ENCODE measurements around the gene TCERG1L.
"Not testable (repeated sequence)": the region's sequence is repeated elsewhere in the genome, so short reads cannot be mapped to it uniquely, and the experiment has no call there.

TCERG1L gene

DNA sequence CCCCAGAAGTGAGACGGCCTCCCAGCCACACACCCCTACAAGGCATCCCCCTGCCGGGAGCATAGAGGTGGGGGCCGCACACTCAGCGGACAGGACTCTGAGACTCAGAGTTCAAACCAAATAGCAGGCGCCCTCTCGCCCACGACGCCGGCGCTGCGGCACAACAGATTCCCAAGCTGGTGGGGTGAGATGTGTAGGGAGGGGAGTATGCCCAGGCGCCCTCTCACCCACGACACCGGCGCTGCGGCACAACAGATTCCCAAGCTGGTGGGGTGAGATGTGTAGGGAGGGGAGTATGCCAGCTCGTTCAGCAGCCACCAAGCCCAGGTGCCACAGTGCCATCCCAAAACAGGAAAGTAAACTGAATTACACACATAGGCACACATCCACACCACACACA is 64.7 kb downstream of the TCERG1L start:
- no peak for DNase-seq

DNA sequence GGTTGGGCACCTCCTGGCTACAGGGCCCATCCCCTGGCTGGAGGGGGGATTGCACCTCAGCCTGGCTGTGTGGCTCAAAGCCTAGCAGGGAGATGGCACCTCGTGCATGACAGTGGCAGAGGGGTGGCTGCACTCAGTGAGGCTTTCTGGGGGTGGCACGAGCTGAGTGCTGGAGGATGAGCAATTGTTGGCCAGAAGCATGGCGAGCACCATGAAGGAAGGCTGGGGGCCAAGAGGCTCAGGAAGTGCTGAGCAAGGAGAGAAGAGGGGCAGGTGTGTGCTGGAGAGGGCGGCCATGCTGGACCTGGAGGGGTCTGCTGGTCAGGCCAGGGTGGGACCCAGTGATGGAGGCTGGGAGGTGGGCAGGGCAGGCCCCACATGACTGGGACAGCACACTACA is 65.4 kb downstream of the TCERG1L start:
- no peak for DNase-seq

DNA sequence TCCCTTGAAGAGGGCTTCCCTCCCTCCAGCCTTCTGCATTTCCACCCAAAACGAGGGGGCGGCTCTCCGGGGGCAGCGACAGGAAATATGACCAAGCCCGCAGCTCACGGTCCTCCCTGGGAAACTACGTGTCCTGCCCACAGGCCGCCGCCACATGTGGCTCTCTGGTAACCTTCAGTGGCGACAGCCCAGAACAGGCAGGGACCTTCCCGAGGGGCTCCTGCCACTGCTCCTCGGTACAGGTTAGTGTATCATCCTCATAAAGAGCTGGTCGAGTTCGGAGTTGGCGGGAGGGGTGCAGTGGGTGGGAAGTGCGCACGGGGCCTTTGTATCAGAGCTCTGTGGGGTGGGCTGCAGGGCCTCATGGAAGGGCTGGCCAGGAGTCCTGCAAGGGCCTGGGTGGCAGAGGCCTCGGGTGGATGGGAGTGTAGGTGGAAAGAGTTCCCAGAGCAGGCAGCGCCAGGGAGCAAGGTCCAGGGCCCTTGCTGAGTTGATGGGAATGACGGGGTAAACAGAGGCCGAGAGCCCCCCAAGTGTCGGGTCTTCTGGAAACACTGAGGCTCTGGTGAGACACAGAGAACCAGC is 66.0 kb downstream of the TCERG1L start:
- no peak for DNase-seq

DNA sequence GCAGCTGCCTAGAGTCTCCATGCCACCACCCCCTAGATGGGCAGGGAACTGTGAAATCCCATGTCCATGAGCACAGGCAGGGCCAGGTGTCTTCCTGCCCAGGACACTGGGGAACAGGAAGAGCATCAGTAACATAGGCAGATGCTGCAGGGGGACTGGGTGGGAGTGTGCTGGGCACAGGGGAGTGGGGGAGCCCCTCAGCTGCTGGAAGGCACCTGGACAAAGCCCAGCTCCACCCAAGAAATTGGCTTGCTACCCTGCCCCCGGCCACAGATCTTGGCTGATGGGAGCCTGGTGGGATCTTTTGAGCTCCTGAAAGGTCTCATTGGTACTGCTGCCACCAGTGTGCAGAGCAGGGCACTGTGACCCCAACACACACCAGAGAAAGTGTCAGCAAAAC is 66.7 kb downstream of the TCERG1L start:
- no peak for DNase-seq

DNA sequence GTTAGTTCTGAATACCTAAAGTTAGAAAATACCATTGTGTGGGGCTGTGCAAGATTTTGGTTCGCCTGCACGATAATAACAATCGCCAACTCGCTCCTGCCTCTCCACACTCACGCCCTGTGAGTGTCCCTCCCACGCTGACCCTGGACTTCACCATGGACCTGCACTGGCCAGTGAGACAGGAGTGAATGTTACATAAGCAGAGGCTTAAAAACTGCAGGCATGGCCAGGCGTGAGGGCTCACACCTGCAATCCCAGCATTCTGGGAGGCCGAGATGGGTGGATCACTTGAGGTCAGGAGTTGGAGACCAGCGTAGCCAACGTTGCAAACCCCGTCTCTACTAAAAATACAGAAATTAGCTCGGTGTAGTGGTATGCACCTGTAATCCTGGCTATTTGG is 68.4 kb downstream of the TCERG1L start:
- DNase-seq: no peak

DNA sequence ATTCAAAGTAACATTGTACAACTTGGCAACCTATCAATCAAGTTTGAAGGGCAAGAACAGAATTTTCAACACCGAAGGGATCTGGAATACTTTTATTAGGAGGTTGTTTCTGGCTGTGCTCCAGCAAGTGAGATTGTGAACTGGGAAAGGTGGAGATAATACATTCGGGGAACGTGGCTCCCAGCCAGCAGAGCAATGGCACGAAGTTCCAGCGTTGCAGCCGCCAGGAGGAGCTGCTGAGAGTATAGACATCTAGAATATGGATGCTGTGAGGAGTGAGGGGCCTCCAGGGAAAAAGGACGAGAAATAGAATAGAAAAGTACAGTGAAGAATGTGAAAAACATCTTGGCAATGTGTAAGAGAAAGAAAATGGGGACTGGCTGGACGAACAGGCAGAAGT is 69.5 kb downstream of the TCERG1L start:
- no peak for DNase-seq

DNA sequence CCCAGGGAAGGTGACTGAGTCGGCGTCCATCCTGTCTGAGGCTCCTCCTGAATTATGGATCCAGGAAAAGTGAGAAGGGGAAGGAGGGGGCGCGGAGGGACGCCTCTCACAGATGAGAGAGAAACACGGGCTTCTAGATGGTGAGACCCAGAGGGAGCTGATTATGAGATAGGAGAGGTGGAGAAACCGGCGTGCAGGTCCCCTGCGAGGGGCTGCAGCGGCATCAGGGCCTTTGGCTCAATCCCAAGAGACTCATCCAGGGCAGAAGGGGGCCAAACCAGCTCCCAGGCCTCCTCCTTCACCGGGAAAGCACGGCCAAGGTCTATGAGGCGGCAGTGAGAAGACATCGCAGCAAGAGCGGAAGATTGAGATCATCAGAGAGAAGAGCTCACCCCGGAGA is 70.8 kb downstream of the TCERG1L start:
- DNase-seq: no peak

DNA sequence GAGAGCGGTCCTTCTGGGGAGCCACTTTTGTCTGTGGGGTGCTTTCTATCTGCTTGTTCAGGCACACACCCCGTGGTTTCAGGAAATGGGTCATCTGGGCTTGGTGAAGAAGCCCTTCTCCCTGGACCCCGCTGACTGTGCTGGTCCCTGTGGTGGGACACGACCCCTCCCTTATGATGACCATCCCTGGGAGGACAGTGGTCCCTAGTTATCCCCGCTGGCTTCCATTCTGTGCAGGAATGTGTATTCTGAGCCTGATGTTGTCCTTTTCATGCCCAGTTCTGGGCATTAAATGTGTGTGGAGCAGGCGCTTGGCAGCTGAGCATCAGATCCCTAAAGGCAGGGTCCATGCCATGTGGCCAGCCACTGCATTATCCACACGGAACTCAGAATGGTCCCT is 71.6 kb downstream of the TCERG1L start:
- no peak for DNase-seq

DNA sequence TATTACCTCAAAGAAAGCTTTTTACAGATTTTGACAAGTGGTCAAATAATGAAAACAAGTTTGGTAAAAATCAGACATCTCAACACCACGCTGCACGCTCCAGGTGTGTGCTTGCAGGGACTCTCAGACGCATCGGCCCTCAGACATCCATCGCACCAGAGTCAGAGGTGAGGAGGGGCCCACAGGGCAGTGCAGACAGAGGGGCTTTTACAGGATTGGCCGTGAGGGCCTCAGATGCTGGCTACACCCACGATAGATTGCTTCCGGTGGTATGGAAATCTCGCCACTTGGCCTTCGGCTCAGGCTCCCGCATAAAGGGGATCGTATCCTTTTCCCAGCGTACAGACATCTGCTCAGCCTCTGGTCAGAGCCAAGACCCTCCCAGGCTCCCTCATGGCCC is 72.1 kb downstream of the TCERG1L start:
- no peak for DNase-seq

DNA sequence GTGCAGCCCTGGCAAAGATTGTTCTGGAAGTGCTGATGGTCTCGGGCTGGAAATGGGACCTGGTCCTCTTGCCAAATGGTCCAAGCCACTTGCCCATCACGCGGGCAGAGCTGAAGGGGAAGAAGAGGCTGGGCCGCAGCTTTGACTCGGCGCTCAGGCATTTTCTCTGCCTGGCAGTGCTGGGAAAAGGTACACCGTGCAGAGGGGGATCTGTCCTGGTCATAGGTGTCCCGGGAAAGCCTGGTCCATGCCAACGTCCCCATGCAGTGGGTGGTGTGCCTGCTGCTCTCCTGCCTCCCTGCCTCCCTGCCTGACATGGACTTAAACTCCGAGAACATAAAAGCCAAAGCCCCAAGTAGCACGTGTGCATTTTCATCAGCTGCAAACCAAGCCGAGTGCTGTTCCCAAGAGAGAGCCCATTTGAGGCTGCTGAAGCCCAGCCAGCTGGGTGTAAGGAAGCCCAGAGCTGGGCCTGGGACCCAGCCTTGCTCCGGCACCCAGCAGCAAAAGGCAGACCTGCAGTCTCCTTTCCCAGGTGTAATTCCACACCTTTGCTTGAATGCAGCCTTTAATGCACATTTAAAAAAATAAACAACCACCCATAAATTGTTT is 72.7 kb downstream of the TCERG1L start:
- DNase-seq: no peak

DNA sequence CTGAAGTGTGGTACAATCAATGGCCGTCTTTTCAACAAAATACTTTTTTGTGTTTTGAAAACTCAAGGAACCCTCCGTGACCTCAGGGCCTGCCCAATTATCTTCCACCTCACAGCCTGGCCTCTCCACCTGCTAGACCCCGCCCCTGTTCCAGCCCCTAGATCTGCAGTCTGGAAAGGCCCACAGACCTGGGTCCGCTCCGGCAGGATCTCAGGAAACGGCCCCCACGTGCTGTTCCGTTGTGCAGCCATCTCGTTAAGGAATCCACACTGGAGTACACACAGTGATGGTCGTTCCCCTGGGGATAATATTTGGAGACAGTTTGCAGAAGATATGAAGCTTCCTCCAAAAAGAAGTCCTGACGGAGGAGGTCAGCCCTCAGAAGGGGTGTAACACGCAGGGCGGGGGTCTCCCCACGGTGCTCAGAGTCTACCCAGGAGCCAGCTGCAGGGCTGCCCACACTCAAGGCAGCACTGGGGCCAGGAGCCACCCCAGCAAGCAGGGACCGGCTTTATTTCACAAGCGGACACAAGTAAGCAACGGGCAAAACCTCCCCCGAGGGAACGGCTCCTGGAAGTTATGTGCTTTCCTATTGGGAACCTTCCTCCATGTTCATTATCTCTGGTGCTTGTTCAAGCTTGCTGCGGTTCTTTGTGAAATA is 73.4 kb downstream of the TCERG1L start:
- no peak for DNase-seq

DNA sequence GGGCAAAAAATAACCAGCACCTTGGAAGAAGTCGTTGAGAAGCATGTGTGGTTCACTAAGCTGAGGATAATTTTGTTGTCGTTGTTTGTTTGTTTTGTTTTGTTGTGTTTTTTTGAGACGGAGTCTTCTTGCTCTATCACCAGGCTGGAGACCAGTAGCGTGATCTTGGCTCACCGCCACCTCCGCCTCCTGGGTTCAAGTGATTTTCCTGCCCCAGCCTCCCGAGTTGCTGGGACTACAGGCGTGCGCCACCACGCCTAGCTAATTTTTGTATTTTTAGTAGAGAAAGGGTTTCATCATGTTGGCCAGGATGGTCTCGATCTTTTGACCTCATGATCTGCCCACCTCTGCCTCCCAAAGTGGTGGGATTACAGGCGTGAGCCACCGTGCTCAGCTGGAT is 76.9 kb downstream of the TCERG1L start:
- not testable (repeated sequence) for DNase-seq

DNA sequence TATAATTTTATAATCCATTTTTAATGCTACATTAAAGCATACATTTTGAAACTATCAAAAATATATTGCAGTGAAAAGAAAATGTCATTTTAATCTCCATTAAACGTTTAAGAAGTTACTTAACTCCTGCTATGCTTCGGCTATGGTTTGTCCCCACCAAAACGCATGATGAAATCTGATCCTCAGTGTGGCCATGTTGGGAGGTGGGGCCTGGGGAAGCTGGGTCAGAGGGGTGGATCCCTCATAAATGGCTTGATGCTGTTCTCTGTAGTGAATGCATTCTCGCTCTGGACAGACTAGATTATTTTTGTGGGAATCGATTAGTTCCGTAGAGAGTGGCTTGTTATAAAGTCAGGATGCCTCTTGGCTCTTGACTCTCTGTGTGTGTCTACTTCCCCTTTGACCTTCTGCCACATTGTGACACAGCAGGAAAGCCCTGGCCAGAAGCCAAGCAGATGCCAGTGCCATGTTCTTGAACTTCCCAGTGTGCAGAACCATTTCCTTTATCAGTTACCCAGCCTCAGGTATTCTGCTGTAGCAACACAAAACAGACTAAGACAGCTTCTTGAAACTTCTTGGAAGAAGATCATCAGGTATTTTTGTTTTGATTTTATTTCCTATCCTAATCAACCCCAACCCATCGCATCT is 77.8 kb downstream of the TCERG1L start:
- no peak for DNase-seq

DNA sequence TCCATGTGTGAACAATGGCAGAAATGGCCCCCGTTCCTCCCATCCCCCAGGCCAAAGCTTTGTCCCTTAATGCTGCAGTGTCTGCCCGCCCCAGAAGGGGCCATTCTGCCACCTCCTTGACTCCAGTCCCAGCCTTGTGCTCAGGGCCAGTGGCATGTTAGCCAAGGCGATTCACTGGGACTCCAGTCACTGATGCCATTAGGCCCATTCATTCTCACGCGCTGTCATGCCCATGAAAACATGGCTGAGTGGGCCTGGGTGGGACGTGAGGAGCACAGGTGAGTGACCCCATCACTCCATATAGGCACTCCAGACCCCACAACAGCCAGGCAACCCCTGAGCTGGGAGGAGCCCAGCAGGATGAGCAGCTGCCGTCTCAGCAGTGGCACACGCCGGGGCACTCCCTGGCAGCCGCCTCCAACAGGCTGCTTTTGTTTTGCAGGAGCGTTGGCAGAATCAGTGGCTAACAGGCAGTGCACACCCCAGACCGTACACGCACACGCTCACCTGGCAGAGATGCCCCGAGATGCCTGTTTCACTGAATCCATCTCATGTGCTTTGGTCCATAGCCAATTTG is 79.5 kb downstream of the TCERG1L start:
- DNase-seq: no peak

DNA sequence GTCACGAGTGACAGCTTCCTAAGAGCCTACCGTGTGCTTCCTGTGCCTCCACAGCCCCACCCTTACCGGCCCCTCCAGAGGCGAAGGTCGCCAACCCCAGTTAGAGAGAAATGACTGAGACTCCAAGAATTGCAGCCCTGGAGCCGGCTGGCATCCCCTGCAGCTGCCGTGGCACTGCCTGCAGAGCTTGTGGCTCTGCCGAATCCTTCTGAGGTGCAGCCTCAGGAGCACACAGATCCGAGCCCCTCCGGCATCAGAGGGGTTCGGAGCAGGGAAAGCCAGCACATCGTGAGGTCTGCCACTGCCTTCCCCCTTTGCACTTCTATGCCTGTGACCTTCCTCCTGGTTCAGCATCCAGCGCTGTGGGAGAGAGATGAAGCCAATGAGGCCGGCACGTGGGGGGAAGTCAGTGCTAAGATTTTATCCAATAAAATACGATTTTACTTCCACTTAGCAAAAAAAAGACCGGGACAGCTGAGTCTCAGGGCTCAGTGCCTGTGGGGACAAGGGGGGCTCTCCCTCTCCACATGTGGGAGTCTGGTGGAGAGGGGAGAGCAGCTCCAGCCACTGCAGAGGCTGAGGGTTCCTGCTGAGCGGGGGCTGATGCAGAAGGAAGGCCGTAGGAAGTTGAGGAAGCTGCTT is 80.1 kb downstream of the TCERG1L start:
- no peak for DNase-seq

DNA sequence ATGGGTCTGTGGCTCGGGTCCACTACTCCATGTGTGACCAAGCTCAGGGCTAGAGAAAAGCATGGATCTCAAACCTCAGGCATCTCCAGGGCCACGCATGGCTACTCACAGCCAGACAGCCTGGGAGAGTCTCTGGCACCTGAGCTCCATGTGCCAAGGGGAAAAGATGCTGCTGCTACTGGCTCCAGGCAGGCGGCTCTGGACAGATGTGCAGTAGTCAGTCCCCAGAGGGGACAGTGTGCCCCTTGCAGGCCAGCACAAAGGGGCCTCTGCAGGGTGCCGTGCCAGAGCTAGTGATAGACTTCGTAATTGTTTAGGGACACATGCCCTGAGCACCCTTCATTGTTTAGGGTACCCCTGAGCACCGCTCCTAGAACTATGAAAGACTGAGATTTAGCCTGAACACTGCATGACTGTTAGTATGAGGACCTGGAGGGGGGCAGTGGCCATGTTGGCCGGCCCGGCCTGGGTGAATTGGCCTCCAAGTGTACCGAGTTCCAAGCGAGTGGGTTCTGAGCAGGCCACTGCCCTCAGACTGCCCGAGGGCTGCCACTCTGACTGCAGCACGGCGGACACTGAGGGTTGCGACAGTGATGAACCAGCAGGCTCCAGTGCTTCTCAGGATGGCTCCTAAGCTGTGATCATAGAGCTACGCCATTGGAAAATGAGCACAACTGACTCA is 80.7 kb downstream of the TCERG1L start:
- no peak for DNase-seq

DNA sequence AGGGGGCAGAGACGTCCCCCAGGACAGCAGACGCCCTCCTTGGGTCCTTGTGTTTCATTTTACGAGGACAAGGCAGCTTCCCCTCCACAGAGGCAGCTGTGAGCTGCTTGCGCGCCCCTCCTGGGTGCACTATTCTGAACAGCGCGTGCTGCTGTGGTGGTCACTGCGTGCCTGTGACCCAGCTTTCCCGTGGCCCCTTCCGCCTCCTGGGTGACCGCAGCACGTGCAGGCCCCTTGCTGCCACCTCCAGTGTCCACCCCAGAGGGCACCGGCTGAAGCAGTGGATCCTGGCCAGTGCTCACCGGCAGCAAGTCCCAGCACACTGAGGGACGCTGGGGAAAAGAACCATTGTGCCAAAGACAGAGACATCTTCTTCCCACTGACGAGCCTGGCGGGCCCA is 81.4 kb downstream of the TCERG1L start:
- DNase-seq: no peak

DNA sequence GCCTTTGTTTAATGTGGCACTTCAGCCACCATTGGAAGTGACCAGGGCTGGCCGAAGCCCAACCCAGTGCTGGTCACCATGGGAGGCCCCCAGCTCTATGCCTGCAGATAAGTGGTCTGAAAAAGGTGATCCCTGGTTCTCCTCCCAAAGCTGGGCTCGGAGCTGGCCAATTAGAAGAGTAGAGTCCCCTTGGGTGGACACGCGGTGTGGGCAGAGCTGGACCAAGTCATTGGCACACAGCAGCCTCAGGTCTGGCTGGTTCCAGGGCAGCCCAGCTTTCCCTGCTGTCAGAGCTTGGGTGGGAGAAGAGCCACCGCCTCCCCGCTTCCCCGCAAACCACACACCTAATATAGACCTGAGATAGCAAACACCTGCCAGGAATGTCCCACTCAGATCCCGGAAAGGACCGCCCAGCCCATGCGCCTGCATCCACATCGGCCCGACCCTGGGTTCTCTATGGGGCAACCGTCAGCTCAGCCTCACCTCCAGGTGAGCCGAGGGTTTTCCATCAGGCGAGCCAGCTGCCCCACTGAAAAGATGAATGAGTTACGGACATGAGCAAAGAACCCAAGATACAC is 84.3 kb downstream of the TCERG1L start:
- DNase-seq: no peak

DNA sequence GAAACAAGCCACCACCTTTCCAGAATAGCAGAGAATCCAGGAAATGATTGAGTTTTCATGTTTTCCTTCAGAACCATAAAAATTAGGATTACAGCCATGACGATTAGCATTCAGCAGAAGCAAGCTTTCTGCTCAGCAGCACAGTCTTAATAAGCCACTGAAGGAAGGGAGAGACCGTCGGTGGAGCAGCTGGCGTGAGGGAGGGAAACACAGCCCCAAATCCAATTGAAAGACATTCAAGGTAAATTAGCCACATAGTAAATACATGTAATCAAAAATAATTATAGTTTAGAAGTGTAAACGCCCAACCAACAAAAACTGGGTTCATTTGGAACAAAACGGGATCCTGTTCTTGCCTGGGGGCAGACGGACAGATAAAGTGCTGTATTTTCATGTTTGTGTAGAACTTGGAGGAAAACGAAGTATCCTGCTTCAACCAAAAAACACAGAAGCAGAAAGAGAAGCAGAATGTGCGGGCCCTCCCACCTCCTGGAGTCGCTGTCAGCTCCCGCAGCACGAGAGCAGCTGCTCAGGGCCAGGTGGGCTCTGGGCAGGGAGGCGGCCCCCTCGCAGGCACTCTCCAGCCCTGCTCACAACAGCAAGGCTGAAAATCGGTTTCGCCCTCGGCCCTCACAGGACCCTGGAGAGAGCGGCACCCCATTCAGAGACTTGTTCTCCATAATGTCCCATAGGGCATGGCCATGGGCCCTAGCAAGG is 84.9 kb downstream of the TCERG1L start:
- DNase-seq: no peak

DNA sequence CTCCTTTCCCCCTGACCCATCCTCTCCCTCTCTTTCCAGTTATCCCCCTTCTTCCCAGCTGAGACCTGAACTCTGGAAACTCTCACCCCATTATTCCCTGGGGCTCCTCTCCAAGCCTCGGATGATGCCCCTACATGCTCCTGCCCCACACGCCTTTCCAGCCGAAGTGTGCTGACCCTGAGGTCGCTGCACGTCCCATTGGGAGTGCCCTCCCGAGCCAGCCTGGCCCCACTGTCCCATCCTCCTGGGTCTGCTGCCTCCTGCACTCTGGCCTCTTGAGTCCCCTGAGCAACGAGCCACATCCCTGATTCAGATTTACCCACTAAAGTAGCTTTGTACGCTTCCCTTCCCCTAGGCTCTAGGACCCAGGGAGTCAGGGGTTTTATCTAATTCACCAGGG is 87.4 kb downstream of the TCERG1L start:
- no peak for DNase-seq

DNA sequence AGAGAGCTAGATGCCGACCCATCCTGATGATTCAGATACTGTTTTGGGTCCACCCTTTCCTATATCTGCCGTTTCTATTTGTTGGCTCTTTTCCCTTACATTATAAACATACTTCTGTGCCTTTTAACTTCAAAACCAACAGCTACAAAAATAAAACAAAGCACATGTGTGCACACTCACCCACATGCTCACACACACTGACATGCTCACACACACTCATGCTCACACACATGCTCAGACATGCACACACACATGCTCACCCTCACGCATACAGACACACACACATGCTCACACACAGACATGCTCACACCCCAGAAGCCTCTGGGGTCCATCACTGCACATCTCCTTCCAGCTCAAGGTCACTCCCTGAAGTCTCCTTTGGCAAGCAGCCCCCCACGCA is 88.1 kb downstream of the TCERG1L start:
- DNase-seq: no peak

DNA sequence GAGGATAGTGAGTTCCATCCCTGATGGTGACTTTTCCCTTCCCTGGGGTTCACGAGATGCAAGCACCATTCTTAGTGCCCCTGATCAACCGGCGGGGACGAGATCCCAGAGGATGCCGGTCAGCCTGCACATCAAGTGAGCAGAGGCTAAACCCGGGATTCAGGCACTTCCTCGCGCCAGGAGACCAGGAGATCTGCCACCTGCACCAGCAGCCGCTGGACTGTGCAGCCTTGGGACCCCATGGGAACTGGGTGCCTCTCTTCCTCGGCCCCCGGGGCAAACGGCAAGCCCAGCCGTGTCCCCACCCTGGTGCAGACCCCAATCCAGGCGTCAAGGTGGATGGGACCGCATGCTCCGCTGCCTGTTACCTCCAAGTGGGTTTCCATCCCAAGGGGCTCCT is 88.5 kb downstream of the TCERG1L start:
- DNase-seq: no peak
